A673 (cell line): ENCODE measurements around the gene NAV2. TPM values are rescaled to one million over a fixed set of nuclear protein-coding genes. Genes with fewer than 3 reads are reported as not detected.
"Not testable (repeated sequence)": the region's sequence is repeated elsewhere in the genome, so short reads cannot be mapped to it uniquely, and the experiment has no call there.

Source experiments
- BruUV-seq: library from RNA; stranded (reverse); fragments of 400-500 nt; replicated peaks from 2 replicates; lab custom pipeline; 2021; lab: Mats Ljungman, UMichigan
- CTCF ChIA-PET: fragments of 300-600 bp; sonication (Branson Sonifier 250); formaldehyde crosslinking; loops from one replicate; lab custom pipeline; 2022; ENCODE audit warnings: antibody characterized with exemption; lab: Charles Lee
- POLR2A ChIA-PET: fragments of 300-600 bp; sonication (Branson Sonifier 250); formaldehyde crosslinking; loops from one replicate; lab custom pipeline; 2022; ENCODE audit warnings: antibody characterized with exemption; ENCODE audit not compliant: low non-redundant PET; lab: Charles Lee
- DNase-seq: peaks from one replicate; pipeline ENCODE4 v3.0.0-alpha.2; 2015; ENCODE audit warnings: low spot score
- H3K27ac ChIP-seq: fragments of 200-600 bp; sonication (generic); 2 replicates; pipeline ENCODE4 v1.5.1; 2016; ENCODE audit warnings: mixed run types, low read depth, mild to moderate bottlenecking, mixed read lengths, antibody characterized with exemption, low read length; ENCODE audit not compliant: poor library complexity, severe bottlenecking
- H3K27me3 ChIP-seq: fragments of 200-600 bp; sonication (generic); replicated peaks from 2 replicates; pipeline ENCODE4 v1.6.1; 2017; ENCODE audit warnings: mixed run types, low read depth, mild to moderate bottlenecking, mixed read lengths, antibody characterized with exemption, low read length; ENCODE audit not compliant: insufficient read depth, poor library complexity
- H3K36me3 ChIP-seq: fragments of 200-600 bp; sonication (generic); 2 replicates; pipeline ENCODE4 v1.6.1; 2016; ENCODE audit warnings: mixed run types, mild to moderate bottlenecking, mixed read lengths, antibody characterized with exemption, low read length; ENCODE audit not compliant: insufficient read depth, poor library complexity, severe bottlenecking
- H3K4me1 ChIP-seq: fragments of 200-600 bp; sonication (generic); 2 replicates; pipeline ENCODE4 v1.6.1; 2017; ENCODE audit warnings: mixed run types, mild to moderate bottlenecking, mixed read lengths, antibody characterized with exemption, low read length; ENCODE audit not compliant: insufficient read depth, poor library complexity, severe bottlenecking
- H3K4me3 ChIP-seq: fragments of 200-600 bp; sonication (generic); 2 replicates; pipeline ENCODE4 v1.5.1; 2016; ENCODE audit warnings: low read depth, mixed run types, mild to moderate bottlenecking, mixed read lengths, low read length; ENCODE audit not compliant: poor library complexity, severe bottlenecking
- H3K9me3 ChIP-seq: fragments of 200-600 bp; sonication (generic); 2 replicates; pipeline ENCODE4 v1.6.1; 2016; ENCODE audit warnings: mixed run types, low read depth, mild to moderate bottlenecking, mixed read lengths, antibody characterized with exemption, low read length; ENCODE audit not compliant: poor library complexity, severe bottlenecking
- CTCF ChIP-seq: fragments of 300-800, 200-600 bp; sonication (generic); conservative IDR thresholded peaks from 2 replicates; pipeline ENCODE4 v1.5.1; 2017; ENCODE audit warnings: low read depth, mild to moderate bottlenecking, antibody characterized with exemption, low read length, moderate library complexity, mixed read lengths
- EZH2 ChIP-seq: fragments of 200-600 bp; sonication (generic); IDR thresholded peaks from 2 replicates; pipeline ENCODE4 v1.6.1; 2017; ENCODE audit warnings: borderline replicate concordance, low read depth, mild to moderate bottlenecking, mixed read lengths, antibody characterized with exemption, low read length; ENCODE audit not compliant: poor library complexity, severe bottlenecking
- intact Hi-C: fragments of 100-400 bp; cut with micrococcal nuclease; formaldehyde crosslinking; loops from one replicate; pipeline ENCODE4 v1.10.0; 2022; ENCODE audit not compliant: unreplicated experiment
- total RNA-seq: library from RNA; stranded (reverse); gene quantifications from 2 replicates; pipeline ENCODE4 v1.2.3, GENCODE V29; 2021

The NAV2 gene
- total RNA-seq, 1 experiment from 2014 or later, result not detected

- Histone ChIP-seq H3K9me3 (no peaks in the 10 kb centered on the region), H3K4me1 (no peaks in the 10 kb centered on the region), H3K36me3 (no peaks in the 10 kb centered on the region), H3K27ac (no peak overlapping the region), H3K27me3 (no peaks in the 10 kb centered on the region), H3K4me3 (no peak overlapping the region)
- POLR2A ChIA-PET, result no interaction called here
- TF ChIP-seq CTCF, result no peak
- no peak for TF ChIP-seq EZH2
- intact Hi-C loops, result no loop called here
- BruUV-seq, result no TSS peak
- CTCF ChIA-PET, result no interaction called here
- DNase-seq, result no peak
Measured at GRCh38 chr11:20003351-20003750, 290.7 kb downstream of the NAV2 start.

GRCh38 chr11:20004866-20005265 is 292.2 kb downstream of the NAV2 start:
- Histone ChIP-seq H3K36me3 (no peaks in the 10 kb centered on the region), H3K4me1 (no peaks in the 10 kb centered on the region), H3K27ac (no peak overlapping the region), H3K9me3 (no peaks in the 10 kb centered on the region), H3K27me3 (no peaks in the 10 kb centered on the region), H3K4me3 (no peak overlapping the region)
- POLR2A ChIA-PET, result no interaction called here
- no peak for TF ChIP-seq CTCF
- no peak for TF ChIP-seq EZH2
- no TSS peak for BruUV-seq
- CTCF ChIA-PET, result no interaction called here
- intact Hi-C loops, result no loop called here
- DNase-seq, result no peak

GRCh38 chr11:20005747-20006146 is 293.1 kb downstream of the NAV2 start:
- H3K4me1 ChIP-seq, result no peaks in the 10 kb centered on the region
- ChIA-PET CTCF (no interaction called here), POLR2A (no interaction called here)
- TF ChIP-seq EZH2 (no peak), CTCF (no peak)
- H3K27me3 ChIP-seq, result no peaks in the 10 kb centered on the region
- no peaks in the 10 kb centered on the region for H3K9me3 ChIP-seq
- BruUV-seq, result no TSS peak
- no peak for DNase-seq
- H3K4me3 ChIP-seq, result no peak overlapping the region
- H3K27ac ChIP-seq, result no peak overlapping the region
- intact Hi-C loops, result no loop called here
- H3K36me3 ChIP-seq, result no peaks in the 10 kb centered on the region

- H3K9me3 ChIP-seq, H3K4me3 ChIP-seq, DNase-seq, H3K27me3 ChIP-seq, H3K4me1 ChIP-seq, intact Hi-C loops, H3K27ac ChIP-seq, H3K36me3 ChIP-seq, BruUV-seq, CTCF ChIA-PET, POLR2A ChIA-PET: not testable (repeated sequence)
Measured at GRCh38 chr11:20006618-20007017, 294.0 kb downstream of the NAV2 start.
